NCI-H2196 treated with DMSO at 0.1 percent for 48 hours (cell line): Measurements from ENCODE around the gene PLXNC1.

Source experiments
- DNase-seq: peaks from one replicate; lab custom pipeline; 2025; ENCODE audit not compliant: unreplicated experiment; lab: John Stamatoyannopoulos, UW

PLXNC1 gene

GRCh38 chr12:94147991-94148738 is at the start of gene PLXNC1:
Gene PLXNC1, plus strand, starts transcription at chr12:94148577. Its CDS starts 395 bp downstream, at chr12:94148972.
- no peak for DNase-seq

- no peak for DNase-seq
Measured at GRCh38 chr12:94099191-94099590, 49.2 kb upstream of the PLXNC1 start.

GRCh38 chr12:94099632-94100031 is 48.7 kb upstream of the PLXNC1 start:
- no peak for DNase-seq

- DNase-seq: no peak
Measured at GRCh38 chr12:94100211-94100627, 48.2 kb upstream of the PLXNC1 start.

- DNase-seq: peak; percentile 60
Measured at GRCh38 chr12:94100990-94101737, 47.2 kb upstream of the PLXNC1 start.

DNA sequence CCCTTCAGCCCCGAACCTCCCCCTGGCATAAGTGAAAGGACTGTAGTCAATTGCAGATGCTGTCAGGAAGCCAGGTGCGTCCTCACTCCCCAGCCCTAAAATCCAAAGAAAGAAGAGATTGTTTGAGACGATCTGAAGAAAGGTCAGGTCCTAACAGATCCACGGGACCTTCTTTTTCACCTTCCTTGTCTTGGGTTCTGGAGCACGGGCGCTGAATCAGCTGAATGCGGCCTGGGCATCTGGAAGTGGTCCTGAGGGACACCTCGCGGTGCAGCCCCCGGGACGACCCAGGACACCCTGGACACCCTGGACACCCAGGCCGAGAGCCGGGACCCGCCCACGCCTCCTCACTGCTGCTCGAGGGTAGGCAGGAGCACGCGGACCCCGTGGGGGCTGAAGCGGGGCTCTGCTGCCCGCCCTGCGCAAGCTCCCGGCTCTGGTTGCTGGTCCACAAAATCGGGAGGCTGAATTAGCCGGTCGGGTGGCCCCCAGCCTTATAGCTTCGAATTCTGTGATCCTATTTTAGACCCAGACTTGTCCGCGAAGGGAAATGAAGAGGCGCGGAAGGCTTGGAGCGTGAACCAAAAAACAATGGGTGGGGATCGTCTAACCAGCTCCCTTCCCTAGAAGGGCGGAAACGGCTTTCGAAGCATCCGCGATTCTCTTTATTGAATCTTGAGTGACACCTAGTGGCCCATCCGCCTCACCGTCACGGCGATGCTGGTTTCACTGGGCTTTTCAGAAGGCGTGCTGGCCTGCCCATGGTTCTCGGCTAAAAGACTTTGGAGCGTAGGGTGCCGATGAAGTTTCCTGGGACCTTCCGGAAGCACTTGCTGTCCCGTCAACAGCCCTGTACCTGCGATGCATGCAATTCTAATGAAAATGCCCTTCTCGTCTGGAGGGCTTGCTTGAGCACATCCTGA is 46.4 kb upstream of the PLXNC1 start:
- DNase-seq: peak; percentile 83

DNA sequence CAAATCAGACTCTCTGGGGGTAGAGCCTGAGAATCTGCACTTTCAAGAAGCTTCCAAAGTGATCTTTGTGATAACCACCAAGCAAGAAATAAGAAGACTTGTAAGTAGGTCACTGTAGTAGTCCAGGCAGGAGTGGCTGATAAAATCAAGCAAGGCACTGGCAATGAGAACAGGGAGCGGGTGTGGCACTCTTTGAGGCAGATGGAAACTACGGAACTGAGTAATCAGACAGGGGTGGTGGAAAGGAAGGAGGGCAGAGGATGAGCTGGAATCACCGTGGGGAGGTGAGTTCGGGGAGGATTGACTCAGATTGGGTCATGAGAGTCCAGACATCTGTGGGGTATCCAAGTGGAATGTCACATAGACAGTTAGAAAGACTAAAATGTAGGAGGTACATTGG is 44.4 kb upstream of the PLXNC1 start:
- DNase-seq: no peak

DNA sequence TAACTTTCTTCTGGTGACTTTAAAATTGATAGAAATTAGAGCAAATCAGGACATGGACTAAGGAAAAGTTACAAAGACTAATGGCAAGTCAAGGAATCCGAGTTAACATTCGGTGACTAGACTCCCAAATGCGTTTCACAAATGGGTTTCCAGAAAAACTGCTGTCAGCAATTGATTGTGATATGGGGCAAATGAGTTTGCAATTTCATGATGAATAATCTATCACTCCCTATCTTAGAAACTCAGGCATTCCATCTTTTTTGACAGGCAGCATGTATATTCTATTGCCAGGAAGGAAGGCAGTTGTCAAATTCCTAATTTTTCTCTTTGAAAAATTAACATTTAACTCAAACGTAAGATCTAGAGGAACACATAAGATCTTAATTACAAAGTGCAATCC is 40.5 kb upstream of the PLXNC1 start:
- no peak for DNase-seq

DNA sequence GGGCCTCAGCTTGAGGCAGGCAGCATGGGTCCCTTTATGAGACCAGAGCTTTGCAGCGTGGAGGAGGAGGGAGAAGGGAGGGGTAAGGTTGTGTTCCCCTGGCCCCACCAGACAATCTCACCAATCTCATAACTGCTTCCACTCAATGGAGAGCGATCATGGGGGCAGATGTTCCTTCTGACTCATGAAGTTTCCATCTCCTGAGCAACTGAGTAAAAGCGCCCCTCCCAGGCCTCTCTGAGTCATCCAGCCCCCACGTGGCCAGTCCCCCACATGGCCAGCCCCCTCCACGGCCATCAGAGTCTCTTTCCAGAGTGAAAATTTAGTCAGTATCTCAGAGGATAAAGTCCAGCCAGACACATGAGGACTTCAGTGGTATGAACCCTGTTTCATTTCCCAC is 39.2 kb upstream of the PLXNC1 start:
- DNase-seq: no peak

- no peak for DNase-seq
Measured at GRCh38 chr12:94110258-94110657, 38.1 kb upstream of the PLXNC1 start.

DNA sequence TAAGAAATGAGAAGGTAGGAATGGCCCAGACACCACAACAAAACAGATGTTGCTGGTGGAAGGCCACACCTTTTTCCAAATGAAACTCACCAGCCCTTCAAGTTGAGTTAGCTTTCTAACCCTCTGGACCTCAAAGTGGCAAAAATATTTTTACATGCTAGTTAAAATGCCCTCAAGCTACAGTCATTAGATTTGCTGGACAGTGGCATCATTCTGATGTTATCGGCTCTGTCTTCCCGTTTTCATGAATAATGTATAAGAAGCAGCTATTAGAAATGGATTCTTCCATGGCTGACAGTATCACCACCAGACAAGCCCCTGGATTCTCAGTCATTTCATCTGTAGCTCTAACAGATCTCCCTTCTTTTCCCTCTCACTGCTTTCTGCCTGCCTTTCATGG is 37.1 kb upstream of the PLXNC1 start:
- DNase-seq: no peak

DNA sequence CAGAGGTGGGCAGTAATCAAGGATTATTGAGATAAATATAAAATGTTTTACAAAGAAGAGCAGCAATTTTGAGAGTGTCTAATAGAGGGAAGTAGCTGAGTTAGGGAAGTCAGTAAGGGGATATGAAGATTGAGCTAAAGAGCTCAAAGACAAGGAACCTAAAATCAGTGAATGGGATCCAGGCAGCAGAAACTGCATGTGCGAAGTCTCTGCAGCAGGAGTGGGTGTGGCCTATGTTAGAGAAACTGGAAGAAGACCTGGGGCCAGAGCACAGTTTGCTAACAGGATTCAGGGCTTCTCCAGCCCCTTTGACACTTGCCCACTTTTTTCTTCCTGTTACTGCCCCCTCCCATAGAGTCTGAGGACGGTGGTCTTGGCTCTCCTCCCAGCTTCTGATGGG is 36.3 kb upstream of the PLXNC1 start:
- DNase-seq: no peak

GRCh38 chr12:94114166-94114565 is 34.2 kb upstream of the PLXNC1 start:
- DNase-seq: no peak

DNA sequence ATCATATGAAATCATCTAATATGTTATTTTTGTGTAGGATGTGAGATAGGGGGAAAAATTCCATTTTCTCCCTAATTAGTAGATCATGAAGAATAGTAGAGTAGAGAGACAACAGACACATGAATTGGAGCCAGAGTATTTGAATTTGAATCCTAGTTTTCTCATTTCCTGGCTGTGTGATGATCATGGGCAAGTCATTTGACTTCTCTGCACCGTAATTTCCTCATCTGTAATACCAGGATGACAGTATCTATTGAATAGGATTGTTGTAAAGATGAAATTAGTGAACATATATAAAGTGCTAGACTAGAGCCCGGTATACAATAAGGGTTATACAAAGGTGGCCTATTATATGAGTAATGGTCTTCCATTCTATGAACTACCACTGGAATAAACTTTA is 32.2 kb upstream of the PLXNC1 start:
- no peak for DNase-seq

DNA sequence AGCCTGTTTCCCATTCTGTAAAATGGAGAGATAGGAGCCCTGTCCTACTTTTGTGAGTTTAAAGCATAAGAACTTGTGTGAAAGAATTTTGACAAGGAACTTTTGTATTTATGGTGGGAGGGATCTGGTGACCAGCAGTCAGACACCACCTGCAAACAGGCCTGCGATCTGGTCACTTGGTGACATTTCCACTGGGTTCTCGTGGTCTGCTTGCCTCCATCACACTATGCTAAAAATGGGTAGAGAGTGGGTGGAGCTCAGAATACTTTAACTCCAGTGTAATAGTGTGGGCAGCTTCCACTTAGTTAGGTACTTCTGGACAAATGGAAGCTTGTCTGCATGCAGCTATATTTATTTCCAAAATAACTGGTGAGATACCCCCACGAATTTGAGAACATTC is 26.5 kb upstream of the PLXNC1 start:
- no peak for DNase-seq

- no peak for DNase-seq
Measured at GRCh38 chr12:94122591-94122990, 25.8 kb upstream of the PLXNC1 start.

DNA sequence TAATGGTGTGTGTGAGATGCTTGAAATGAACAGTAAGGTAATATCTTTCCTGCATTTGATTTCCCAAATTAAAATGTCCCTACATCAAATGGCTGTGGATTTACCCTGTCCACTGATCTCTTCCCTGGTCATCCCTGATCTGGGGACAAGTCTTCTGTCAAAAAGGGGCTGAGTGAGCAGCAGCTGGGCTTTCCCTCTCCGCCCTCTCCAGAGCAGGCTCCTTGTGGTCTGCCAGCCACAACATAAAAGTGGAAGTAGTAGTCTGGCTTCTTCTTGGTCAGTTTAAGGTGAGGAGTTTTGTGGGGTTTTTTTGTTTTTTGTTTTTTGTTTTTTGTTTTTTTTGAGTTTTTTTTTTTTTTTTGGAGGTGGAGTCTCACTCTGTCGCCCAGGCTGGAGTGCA is 25.2 kb upstream of the PLXNC1 start:
- DNase-seq: no peak

GRCh38 chr12:94126067-94126466 is 22.3 kb upstream of the PLXNC1 start:
- no peak for DNase-seq

DNA sequence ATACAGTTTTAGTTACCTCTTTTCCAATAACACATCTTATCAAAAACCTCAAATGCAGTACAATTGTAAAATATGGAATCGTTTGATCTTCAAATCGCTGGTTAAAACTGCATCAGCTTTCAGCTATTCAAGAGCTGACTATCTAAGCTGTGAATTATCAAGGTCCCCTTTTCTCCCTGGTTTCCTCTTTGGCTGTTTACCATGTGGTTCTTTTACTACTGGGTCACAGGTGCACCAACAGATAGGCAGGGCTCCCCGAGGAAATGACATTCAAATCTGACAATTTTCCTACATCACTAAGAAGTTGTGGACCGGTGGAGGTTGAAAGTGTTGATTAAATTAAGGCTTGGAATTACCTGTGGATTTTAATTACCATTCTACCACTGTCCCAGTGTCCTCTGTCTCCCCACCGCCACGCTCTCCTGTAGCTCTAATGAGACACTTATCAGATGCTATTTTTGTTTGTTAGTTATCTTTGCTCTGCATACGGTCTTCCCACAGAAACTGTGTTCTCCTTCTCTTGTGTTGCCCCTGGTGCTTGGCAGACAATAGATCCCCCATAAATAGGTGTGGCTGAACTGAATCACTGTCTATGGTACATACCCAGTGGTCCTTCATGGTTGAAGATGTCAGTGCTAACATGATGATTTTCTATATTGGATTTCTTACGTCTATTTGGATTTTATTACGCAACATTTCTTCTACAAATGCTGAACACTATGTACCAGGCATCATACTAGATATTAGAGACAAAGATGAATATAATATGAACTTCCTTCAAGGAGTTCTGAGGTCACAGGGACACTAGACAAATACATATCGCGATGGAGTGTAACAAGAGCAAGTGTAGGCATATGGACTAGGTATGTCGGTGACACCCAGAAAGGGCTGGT is 20.9 kb upstream of the PLXNC1 start:
- no peak for DNase-seq

GRCh38 chr12:94128280-94128679 is 20.1 kb upstream of the PLXNC1 start:
- no peak for DNase-seq
